ENCODE results near the gene IZUMO4. TPM values are rescaled to one million over a fixed set of nuclear protein-coding genes. Genes with fewer than 3 reads are reported as not detected.

The IZUMO4 gene
- total and polyA plus RNA-seq, 10 of the 15 experiments (the other 5 are each of a cell fraction or from before 2014, with no cell fraction given) = 0.53 to 27.1 (median 7.5) TPM

GRCh38 chr19:2051773-2052704 lies 44.7 kb upstream of the IZUMO4 start (continued):
- TF ChIP-seq TCF12 (IDR thresholded peaks at IDR 0.05; ENCODE audit: low read depth, low read length) (0 out of 2 replicates have a peak, but pooled peaks have one; percentile 66), CREM (IDR thresholded peaks at IDR 0.05; ENCODE audit: low read depth) (peak; percentile 42; the same call in 1 of the 2 replicates), BRCA1 (IDR thresholded peaks at IDR 0.05; ENCODE audit: low read depth, low read length) (no peak), TCF3 (IDR thresholded peaks at IDR 0.05; ENCODE audit: borderline replicate concordance, insufficient read depth, low read depth, low read length) (peak; percentile 76; the same call in 1 of the 2 replicates), ZNF207 (IDR thresholded peaks at IDR 0.05; ENCODE audit: borderline replicate concordance) (0 out of 2 replicates have a peak, but pooled peaks have one; percentile 57), ZBTB40 (IDR thresholded peaks at IDR 0.05; ENCODE audit: borderline replicate concordance) (no peak), EED (IDR thresholded peaks at IDR 0.05; ENCODE audit: low read depth) (peak; percentile 59; the same call in 1 of the 2 replicates), NR2F1 (conservative IDR thresholded peaks at IDR 0.05) (peak; percentile 88), CHD2 (IDR thresholded peaks at IDR 0.05; ENCODE audit: borderline replicate concordance, low read depth, low read length) (peak; percentile 23; the same call in 1 of the 2 replicates), SMARCA5 (IDR thresholded peaks at IDR 0.05) (peak; percentile 52; the same call in 1 of the 2 replicates)

Data from GM12878 (cell line).